Gastroesophageal sphincter (tissue), 4 donors: ENCODE data around the gene IL16. TPM values are rescaled to one million over a fixed set of nuclear protein-coding genes. Genes with fewer than 3 reads are reported as not detected.

Source experiments
- ATAC-seq: fragments of 150-250 bp; one replicate; pipeline ENCODE4 v1.9.1; 2016; ENCODE audit warnings: mild to moderate bottlenecking, moderate library complexity
- H3K27ac ChIP-seq, 4 donors: fragments of 200-600 bp; sonication (generic) in 3 of 4; 1 replicate in 3 of 4; 2 replicates in 1 of 4; pipeline ENCODE4 v1.5.1; 2016 to 2019
- H3K27me3 ChIP-seq: fragments of 200-600 bp; sonication (generic); one replicate; pipeline ENCODE4 v1.5.1; 2019
- H3K36me3 ChIP-seq, 2 donors: fragments of 200-600 bp; sonication (generic); one replicate each; pipeline ENCODE4 v1.5.1; 2019; ENCODE audit warnings: control low read depth in 1 of 2
- H3K4me1 ChIP-seq, 3 donors: fragments of 200-600 bp; sonication (generic); 1 replicate in 2 of 3; 2 replicates in 1 of 3; pipeline ENCODE4 v1.5.1; 2016 to 2019; ENCODE audit warnings: control low read depth in 2 of 3
- H3K4me3 ChIP-seq, 2 donors: fragments of 200-600 bp; sonication (generic); one replicate each; pipeline ENCODE4 v1.5.1; 2019; ENCODE audit warnings: mild to moderate bottlenecking in 1 of 2, moderate library complexity in 1 of 2
- H3K9me3 ChIP-seq, 3 donors: fragments of 200-600 bp; sonication (generic); one replicate each; pipeline ENCODE4 v1.5.1; 2017 to 2019; ENCODE audit warnings: control low read depth in 2 of 3
- POLR2A ChIP-seq, 2 donors: fragments of 450-650 bp; IDR thresholded peaks; one replicate each; pipeline ENCODE4 v1.6.1; 2017; ENCODE audit warnings: antibody characterized with exemption in 2 of 2, mild to moderate bottlenecking in 2 of 2, moderate library complexity in 1 of 2
- POLR2AphosphoS5 ChIP-seq: sonication (generic); formaldehyde crosslinking; IDR thresholded peaks from one replicate; pipeline ENCODE4 v1.6.1; 2017; ENCODE audit warnings: antibody characterized with exemption
- WGBS, 2 donors: methylation state at CpG; one replicate each; pipeline ENCODE4 v1.1.5; 2018; ENCODE audit warnings: low coverage in 1 of 2; 5-methylcytosine and 5-hydroxymethylcytosine counted together
- total RNA-seq, 4 donors: library from RNA; depleted of rRNA; stranded (reverse); fragments of >200 nt; gene quantifications; one replicate each; pipeline ENCODE4 v1.1.0, GENCODE V29; 2016

Gene IL16
- total RNA-seq, 4 donors from 2014 or later: 15.0 to 35.2 (median 23.6) TPM

- H3K9me3 ChIP-seq: peaks cover 0 to 4% (median 0%) of the 10 kb centered on the region in 3 donors
- WGBS, 2 donors: 75 to 89% methylated on average over 2 to 6 of the region's 11 CpGs
- H3K4me3 ChIP-seq: no peak overlapping the region
- H3K27me3 ChIP-seq: no peaks in the 10 kb centered on the region
- H3K36me3 ChIP-seq: no peaks in the 10 kb centered on the region
- H3K27ac ChIP-seq: no peak overlapping the region
- no peaks in the 10 kb centered on the region for H3K4me1 ChIP-seq
- TF ChIP-seq POLR2AphosphoS5: no peak
- ATAC-seq: no peak
These were observed 166.1 kb downstream of the IL16 start for GRCh38 chr15:81362790-81363189.

- Histone ChIP-seq H3K27ac (no peak overlapping the region), H3K4me3 (no peak overlapping the region), H3K9me3 (peaks cover 0 to 4% (median 0%) of the 10 kb centered on the region in 3 donors), H3K27me3 (no peaks in the 10 kb centered on the region), H3K4me1 (no peaks in the 10 kb centered on the region), H3K36me3 (no peaks in the 10 kb centered on the region)
- TF ChIP-seq POLR2AphosphoS5 (no peak), POLR2A (IDR thresholded peaks at IDR 0.05) (no peak)
- 51 to 57% methylated on average over 3 of the region's 3 CpGs for WGBS, 2 donors
- ATAC-seq: no peak
These were observed 166.6 kb downstream of the IL16 start for GRCh38 chr15:81363276-81363675.

Other genes starting within 250 kb of the IL16 start
- 10 to 100 TPM; 16.2 to 26.9 (median 20.1) TPM for gene MESD, start 207.1 kb upstream of the IL16 start, total RNA-seq
- 10 to 100 TPM; 17.0 to 31.9 (median 25.9) TPM for gene TLNRD1, start 196.0 kb upstream of the IL16 start, total RNA-seq
- under 1 TPM in 2 of 4 donors, not detected in 2; 0.40 to 0.57 TPM for gene CFAP161, start 62.6 kb upstream of the IL16 start, total RNA-seq
- 1 to 10 TPM; 1.3 to 6.7 (median 4.1) TPM for gene STARD5, start 127.3 kb downstream of the IL16 start, total RNA-seq
- gene TMC3, start 177.3 kb downstream of the IL16 start, total RNA-seq: under 1 TPM; 0.16 to 0.81 (median 0.36) TPM